ENCODE data around the gene RFXANK. TPM values are rescaled to one million over a fixed set of nuclear protein-coding genes. Genes with fewer than 3 reads are reported as not detected.

RFXANK gene
- total RNA-seq, 1 experiment from 2014 or later: 81.8 TPM

GRCh38 chr19:19204181-19204580 is 12.1 kb downstream of the RFXANK start:
- Histone ChIP-seq H4K5ac (ENCODE audit: insufficient read length, low read depth, low read length) (no peak overlapping the region), H3K18ac (ENCODE audit: insufficient read length, low read depth, low read length) (no peak overlapping the region), H2AFZ (ENCODE audit: low read length) (no peak overlapping the region), H3K23ac (ENCODE audit: insufficient read length, low read depth, low read length) (no peak overlapping the region), H3K27ac (ENCODE audit: insufficient read length, low read depth, low read length) (no peak overlapping the region), H3K4ac (ENCODE audit: low read depth, low read length) (no peak overlapping the region), H2AK5ac (ENCODE audit: insufficient read length, low read length) (no peak overlapping the region), H2BK5ac (ENCODE audit: insufficient read length, low read length) (no peak overlapping the region), H3K14ac (ENCODE audit: insufficient read depth, low read length) (no peak overlapping the region), H3K4me1 (ENCODE audit: insufficient read depth, low read length) (no peaks in the 10 kb centered on the region), H3K79me1 (ENCODE audit: insufficient read depth, low read depth, low read length, poor library complexity, severe bottlenecking) (no peaks in the 10 kb centered on the region), H3K4me2 (ENCODE audit: insufficient read depth, insufficient read length, low read length) (no peak overlapping the region), H3K9ac (ENCODE audit: extremely low read depth, insufficient read length, low read length) (no peak overlapping the region), H3K27me3 (ENCODE audit: insufficient read depth, low read length) (peaks cover 21% of the 10 kb centered on the region; the same call in 1 of the 2 replicates), H2BK12ac (ENCODE audit: insufficient read length, low read depth, low read length) (no peak overlapping the region), H4K91ac (ENCODE audit: insufficient read length, low read depth, low read length) (no peak overlapping the region), H3T11ph (ENCODE audit: low read length) (no peak overlapping the region), H4K8ac (replicated peaks; ENCODE audit: insufficient read length, low read depth, low read length) (no peak overlapping the region), H2BK20ac (ENCODE audit: low read depth, low read length, poor library complexity, severe bottlenecking) (no peak overlapping the region), H2BK120ac (ENCODE audit: low read depth, low read length, poor library complexity, severe bottlenecking) (no peak overlapping the region), H3K56ac (ENCODE audit: insufficient read length, low read depth, low read length) (no peak overlapping the region), H4K20me1 (ENCODE audit: control insufficient read depth, insufficient read depth, insufficient read length) (no peaks in the 10 kb centered on the region), H3K9me3 (ENCODE audit: control insufficient read depth, low read depth, low read length) (no peaks in the 10 kb centered on the region), H2BK15ac (ENCODE audit: low read depth, low read length) (no peak overlapping the region), H3K79me2 (ENCODE audit: insufficient read depth, low read length) (no peaks in the 10 kb centered on the region), H3K23me2 (ENCODE audit: insufficient read length, low read depth, low read length, poor library complexity, severe bottlenecking) (peaks cover 7% of the 10 kb centered on the region)
- peaks cover 0 to 23% (median 18%) of the 10 kb centered on the region in 3 experiments for H3K36me3 Mint-ChIP-seq (ENCODE audit: insufficient read depth in 1 of 3, low read depth in 3 of 3)
- peaks cover 14 to 25% of the 10 kb centered on the region in 2 experiments for H3K4me1 Mint-ChIP-seq
- DNase-seq: peak; percentile 50
- no peak overlapping the region; a peak in 1 of 7 replicates for H3K27ac Mint-ChIP-seq
- WGBS (ENCODE audit: extremely low coverage, insufficient read length, low lambda C conversion rate): no CpG with 5 or more reads among the region's 13 CpGs
- H3K27me3 Mint-ChIP-seq (ENCODE audit: low read depth): peaks cover 62% of the 10 kb centered on the region
- no peak; the same call in 2 of the 3 replicates for TF ChIP-seq CTCF (conservative IDR thresholded peaks at IDR 0.05)
- H3K4me3 Mint-ChIP-seq: peak overlapping the region in 1 of 2 experiments; percentile 92; a peak in 3 of 5 replicates
- H3K9me3 Mint-ChIP-seq: peaks cover 0 to 9% of the 10 kb centered on the region in 2 experiments; a peak in 3 of 5 replicates
